22Rv1 (cell line): Measurements from ENCODE around the gene SETD7.

Source experiments
- H3K27ac ChIP-seq: fragments of 450-650 bp; 2 replicates; pipeline ENCODE4 v1.5.1; 2017
- ZFX ChIP-seq: fragments of 450-650 bp; IDR thresholded peaks from 2 replicates; pipeline ENCODE4 v1.6.1; 2017; ENCODE audit warnings: antibody characterized with exemption, borderline replicate concordance
- TF ChIP-seq, protein P1 (sequence below): fragments of 450-650 bp; IDR thresholded peaks from 2 replicates; pipeline ENCODE4 v1.5.1; 2017; ENCODE audit warnings: mild to moderate bottlenecking

Gene SETD7

DNA sequence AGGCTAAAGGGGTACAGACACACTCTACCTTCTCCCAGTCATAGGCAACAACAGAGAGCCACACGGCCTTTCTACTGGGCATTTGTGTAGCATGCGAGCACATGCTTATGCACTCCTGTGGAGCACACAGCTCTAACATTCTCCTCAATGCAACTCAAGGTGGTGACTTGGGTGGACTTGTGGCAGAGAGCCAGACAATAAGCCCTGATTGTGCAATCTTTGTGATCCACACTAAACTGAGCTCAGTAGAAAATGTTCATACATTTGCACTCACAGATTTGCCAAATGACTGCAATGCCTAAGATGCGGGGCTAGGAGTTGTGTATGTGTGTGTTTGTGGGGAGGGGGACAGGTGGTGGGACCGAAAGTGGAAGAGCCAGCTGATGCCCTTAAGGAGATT lies 31.4 kb upstream of the SETD7 start:
- no peak overlapping the region for H3K27ac ChIP-seq
- TF ChIP-seq, protein P1, sequence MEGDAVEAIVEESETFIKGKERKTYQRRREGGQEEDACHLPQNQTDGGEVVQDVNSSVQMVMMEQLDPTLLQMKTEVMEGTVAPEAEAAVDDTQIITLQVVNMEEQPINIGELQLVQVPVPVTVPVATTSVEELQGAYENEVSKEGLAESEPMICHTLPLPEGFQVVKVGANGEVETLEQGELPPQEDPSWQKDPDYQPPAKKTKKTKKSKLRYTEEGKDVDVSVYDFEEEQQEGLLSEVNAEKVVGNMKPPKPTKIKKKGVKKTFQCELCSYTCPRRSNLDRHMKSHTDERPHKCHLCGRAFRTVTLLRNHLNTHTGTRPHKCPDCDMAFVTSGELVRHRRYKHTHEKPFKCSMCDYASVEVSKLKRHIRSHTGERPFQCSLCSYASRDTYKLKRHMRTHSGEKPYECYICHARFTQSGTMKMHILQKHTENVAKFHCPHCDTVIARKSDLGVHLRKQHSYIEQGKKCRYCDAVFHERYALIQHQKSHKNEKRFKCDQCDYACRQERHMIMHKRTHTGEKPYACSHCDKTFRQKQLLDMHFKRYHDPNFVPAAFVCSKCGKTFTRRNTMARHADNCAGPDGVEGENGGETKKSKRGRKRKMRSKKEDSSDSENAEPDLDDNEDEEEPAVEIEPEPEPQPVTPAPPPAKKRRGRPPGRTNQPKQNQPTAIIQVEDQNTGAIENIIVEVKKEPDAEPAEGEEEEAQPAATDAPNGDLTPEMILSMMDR: no peak
- TF ChIP-seq ZFX: no peak

DNA sequence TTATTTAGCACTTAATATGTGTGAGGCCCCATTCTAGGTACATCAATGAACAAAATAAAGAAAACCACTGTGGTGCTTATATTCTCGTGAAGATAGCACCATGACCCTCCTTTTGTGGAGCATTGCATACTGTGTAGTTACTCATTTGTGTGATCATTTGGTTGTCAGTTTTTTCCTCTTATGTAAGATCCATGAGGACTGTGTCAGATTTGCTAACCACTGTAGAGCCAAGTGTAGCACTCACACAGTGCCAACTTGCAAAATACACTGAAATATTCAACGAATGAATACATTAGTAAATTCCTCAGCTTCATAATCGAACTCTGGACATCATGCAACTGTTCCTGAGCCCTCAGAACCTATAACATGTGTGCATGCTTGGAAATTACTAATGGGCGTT lies 29.5 kb upstream of the SETD7 start:
- TF ChIP-seq ZFX: no peak
- TF ChIP-seq, protein P1: no peak
- H3K27ac ChIP-seq: no peak overlapping the region

DNA sequence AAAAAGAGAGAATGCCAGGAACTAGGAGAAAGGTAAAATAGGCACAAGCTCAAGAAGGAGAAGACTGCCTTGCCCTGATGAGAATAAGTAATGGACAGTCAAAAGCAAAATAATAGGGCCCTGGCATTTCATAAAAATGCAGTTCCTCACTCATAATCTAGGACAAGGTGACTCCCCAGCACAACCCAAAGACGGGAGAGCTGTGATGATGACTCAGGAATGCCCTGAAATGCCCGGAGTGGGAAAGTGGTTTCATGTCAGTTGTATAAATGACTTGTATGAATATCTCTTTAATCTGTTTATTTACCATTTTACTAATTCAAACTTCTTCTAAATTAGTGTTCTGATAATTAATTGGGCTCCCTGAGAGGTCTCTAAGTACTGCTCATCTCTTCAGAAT lies 28.8 kb upstream of the SETD7 start:
- no peak for TF ChIP-seq ZFX
- TF ChIP-seq, protein P1: no peak
- H3K27ac ChIP-seq: no peak overlapping the region

DNA sequence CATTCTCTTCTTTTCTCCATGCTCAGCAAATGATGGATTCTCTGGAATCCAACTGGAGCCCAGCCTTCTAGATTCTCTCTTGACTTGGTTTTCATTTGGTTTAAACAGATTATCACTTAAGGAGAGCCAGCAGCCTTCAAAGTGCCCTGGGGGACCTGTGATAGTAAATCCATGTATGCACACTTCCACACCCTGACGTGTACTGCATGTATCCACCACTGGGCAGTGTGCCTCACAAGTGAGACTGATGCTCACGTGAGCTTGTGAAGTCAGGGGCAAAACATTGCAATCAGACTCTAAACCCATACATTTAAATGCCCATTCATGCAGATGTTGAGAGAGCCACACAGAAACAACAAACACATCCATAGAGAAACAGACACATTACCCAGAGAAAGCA lies 28.0 kb upstream of the SETD7 start:
- H3K27ac ChIP-seq: no peak overlapping the region
- TF ChIP-seq, protein P1: no peak
- no peak for TF ChIP-seq ZFX

DNA sequence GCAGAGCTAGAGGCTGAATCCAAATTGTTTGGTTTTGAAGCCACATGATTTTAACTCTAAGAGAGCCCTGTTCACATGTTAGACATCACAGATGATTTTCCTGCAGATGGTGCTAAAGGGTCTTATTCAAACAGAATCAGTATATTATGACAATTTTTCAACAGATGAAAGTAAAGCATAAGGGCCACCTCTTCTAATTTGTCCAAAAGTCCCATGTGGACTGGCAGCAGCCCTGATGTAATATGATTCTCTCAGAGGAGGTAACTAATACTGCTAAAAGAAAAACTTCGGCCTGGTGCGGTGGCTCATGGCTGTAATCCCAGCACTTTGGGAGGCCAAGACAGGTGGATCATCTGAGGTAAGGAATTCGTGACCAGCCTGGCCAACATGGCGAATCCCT lies 26.0 kb upstream of the SETD7 start:
- no peak for TF ChIP-seq ZFX
- TF ChIP-seq, protein P1: no peak
- H3K27ac ChIP-seq: no peak overlapping the region

DNA sequence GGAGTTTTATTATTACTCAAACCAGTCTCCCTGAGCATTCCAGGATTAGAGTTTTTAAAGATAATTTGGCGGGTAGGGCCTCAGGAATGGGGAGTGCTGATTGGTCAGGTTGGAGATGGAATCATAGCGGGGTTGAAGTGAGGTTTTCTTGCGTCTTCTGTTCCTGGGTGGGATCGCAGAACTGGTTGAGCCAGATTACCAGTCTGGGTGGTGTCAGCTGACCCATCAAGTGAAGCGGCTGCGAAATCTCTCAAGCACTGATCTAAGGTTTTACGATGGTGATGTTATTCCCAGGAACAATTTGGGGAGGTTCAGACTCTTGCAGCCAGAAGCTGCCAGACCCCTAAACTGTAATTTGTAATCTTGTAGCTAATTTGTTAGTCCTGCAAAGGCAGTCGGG lies 25.1 kb upstream of the SETD7 start:
- H3K27ac ChIP-seq: no peak overlapping the region
- TF ChIP-seq ZFX: no peak
- TF ChIP-seq, protein P1: no peak

DNA sequence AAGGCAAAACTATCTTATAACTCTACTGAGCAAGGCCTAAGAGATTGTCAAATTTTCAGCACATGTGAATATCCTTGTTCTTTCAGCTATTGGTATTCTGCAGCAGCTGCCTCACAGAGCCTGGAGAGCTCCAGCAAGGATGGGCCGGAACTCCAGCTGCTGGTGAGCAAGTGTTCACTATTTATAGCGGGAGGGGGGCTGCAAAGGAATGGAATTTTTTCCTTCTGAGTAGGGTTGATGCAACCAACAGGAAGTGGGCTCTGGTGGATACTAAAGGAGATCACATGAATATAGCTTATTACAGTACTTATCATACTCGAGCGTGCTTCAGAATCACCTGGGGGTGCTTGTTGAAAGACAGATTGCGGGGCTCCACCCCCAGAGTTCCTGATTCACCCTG lies 20.2 kb upstream of the SETD7 start:
- TF ChIP-seq, protein P1: no peak
- H3K27ac ChIP-seq: no peak overlapping the region
